Right atrium auricular region (tissue), 2 donors: ENCODE measurements around the gene TMOD4. TPM values are rescaled to one million over a fixed set of nuclear protein-coding genes. Genes with fewer than 3 reads are reported as not detected.
"Not testable (repeated sequence)": the region's sequence is repeated elsewhere in the genome, so short reads cannot be mapped to it uniquely, and the experiment has no call there.

Source experiments
- DNase-seq: peaks from one replicate; pipeline ENCODE4 v3.0.0-alpha.2; 2019; ENCODE audit warnings: low spot score
- H3K27ac ChIP-seq, 2 donors: fragments of 200-600 bp; sonication (generic); 1 replicate in 1 of 2; 2 replicates in 1 of 2; pipeline ENCODE4 v1.5.1; 2016 to 2019
- H3K27me3 ChIP-seq, 2 donors: fragments of 200-600 bp; sonication (generic); one replicate each; pipeline versions ENCODE4 v1.5.1 to v1.6.0; 2017 to 2019
- H3K36me3 ChIP-seq: fragments of 200-600 bp; sonication (generic); one replicate; pipeline ENCODE4 v1.5.1; 2016
- H3K4me1 ChIP-seq, 2 donors: fragments of 200-600 bp; sonication (generic); one replicate each; pipeline versions ENCODE4 v1.5.1 to v1.6.0; 2017 to 2019
- H3K4me3 ChIP-seq, 2 donors: fragments of 200-600 bp; sonication (generic); 1 replicate in 1 of 2; 2 replicates in 1 of 2; pipeline ENCODE4 v1.5.1; 2017 to 2019; ENCODE audit warnings: mild to moderate bottlenecking in 1 of 2, moderate library complexity in 1 of 2
- H3K9me3 ChIP-seq, 2 donors: fragments of 200-600 bp; sonication (generic); one replicate each; pipeline ENCODE4 v1.5.1; 2019
- total RNA-seq, 2 donors: library from RNA; depleted of rRNA; stranded (reverse); fragments of >200 nt; gene quantifications; one replicate each; pipeline ENCODE4 v1.1.0, GENCODE V29; 2016
- TF ChIP-seq, protein P1 (sequence below), 2 donors: fragments of 200-600 bp; sonication (generic); IDR thresholded peaks; one replicate each; pipeline ENCODE4 v1.5.1; 2019; ENCODE audit warnings: antibody characterized with exemption in 2 of 2

The TMOD4 gene
- total RNA-seq, 2 donors from 2014 or later = not detected

DNA sequence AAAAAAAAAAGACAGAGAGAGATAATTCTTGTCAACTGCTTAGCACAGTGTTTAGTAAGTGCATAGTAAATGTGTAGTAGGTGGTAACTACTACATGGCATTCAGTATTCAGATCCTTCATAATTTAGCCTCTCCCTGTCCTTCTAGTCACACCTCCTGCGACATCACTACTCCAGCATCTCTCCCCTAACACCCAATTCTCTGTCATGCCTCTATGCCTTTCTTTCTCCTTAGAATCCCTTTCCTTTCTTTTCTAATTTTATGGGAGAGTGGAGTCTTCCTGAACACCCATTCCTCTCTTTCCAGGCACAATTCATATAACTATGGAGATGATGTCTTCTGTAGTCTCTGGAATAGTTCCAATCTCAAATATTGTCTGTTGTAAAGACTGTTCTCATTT is 18.1 kb upstream of the TMOD4 start:
- Histone ChIP-seq H3K4me3 (no peak overlapping the region), H3K9me3 (no peaks in the 10 kb centered on the region), H3K4me1 (peaks cover 0 to 12% of the 10 kb centered on the region in 2 donors), H3K27ac (no peak overlapping the region), H3K36me3 (no peaks in the 10 kb centered on the region), H3K27me3 (no peaks in the 10 kb centered on the region)
- TF ChIP-seq, protein P1, sequence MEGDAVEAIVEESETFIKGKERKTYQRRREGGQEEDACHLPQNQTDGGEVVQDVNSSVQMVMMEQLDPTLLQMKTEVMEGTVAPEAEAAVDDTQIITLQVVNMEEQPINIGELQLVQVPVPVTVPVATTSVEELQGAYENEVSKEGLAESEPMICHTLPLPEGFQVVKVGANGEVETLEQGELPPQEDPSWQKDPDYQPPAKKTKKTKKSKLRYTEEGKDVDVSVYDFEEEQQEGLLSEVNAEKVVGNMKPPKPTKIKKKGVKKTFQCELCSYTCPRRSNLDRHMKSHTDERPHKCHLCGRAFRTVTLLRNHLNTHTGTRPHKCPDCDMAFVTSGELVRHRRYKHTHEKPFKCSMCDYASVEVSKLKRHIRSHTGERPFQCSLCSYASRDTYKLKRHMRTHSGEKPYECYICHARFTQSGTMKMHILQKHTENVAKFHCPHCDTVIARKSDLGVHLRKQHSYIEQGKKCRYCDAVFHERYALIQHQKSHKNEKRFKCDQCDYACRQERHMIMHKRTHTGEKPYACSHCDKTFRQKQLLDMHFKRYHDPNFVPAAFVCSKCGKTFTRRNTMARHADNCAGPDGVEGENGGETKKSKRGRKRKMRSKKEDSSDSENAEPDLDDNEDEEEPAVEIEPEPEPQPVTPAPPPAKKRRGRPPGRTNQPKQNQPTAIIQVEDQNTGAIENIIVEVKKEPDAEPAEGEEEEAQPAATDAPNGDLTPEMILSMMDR (IDR thresholded peaks at IDR 0.05) = no peak
- DNase-seq = no peak

DNA sequence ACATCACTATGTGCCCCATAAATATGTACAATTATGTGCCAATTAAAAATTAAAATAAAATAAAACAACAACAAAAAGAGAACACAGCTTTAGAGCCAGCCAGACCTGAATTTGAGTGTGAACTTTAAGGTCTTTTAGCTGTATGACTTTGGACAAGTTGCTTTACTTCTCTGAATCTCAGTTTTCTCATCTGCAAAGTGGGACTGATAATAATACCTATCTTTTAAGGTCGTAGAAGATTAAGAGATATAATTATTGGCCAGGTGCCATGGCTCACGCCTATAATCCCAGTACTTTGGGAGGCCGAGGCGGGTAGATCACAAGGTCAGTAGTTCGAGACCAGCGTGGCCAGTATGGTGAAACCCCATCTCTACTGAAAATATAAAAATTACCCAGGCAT is 17.5 kb upstream of the TMOD4 start:
- Histone ChIP-seq H3K4me1 (peaks cover 0 to 18% of the 10 kb centered on the region in 2 donors), H3K4me3 (no peak overlapping the region), H3K9me3 (no peaks in the 10 kb centered on the region), H3K36me3 (no peaks in the 10 kb centered on the region), H3K27me3 (no peaks in the 10 kb centered on the region), H3K27ac (no peak overlapping the region)
- TF ChIP-seq, protein P1 (IDR thresholded peaks at IDR 0.05) = no peak
- DNase-seq = no peak

DNA sequence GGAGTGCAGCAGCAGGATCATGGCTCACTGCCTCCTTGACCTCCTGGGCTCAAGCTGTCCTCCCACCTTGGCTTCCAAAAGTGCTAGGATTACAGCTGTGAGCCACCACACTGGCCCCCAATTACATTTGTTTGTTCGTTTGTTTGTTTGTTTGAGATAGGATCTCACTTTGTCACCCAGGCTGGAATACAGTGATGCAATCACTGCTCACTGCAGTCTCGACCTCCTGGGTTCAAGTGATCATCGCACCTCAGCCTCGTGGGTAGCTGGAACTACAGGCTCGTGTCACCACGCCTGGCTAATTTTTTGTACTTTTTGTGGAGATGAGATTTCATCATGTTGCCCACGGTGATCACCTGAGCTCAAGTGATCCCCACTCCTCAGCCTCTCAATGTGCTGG is 16.3 kb upstream of the TMOD4 start:
- TF ChIP-seq, protein P1 (IDR thresholded peaks at IDR 0.05) = no peak
- no peak overlapping the region for H3K4me3 ChIP-seq
- no peaks in the 10 kb centered on the region for H3K9me3 ChIP-seq
- H3K4me1 ChIP-seq = peaks cover 0 to 18% of the 10 kb centered on the region in 2 donors
- H3K27ac ChIP-seq = no peak overlapping the region
- no peaks in the 10 kb centered on the region for H3K36me3 ChIP-seq
- no peaks in the 10 kb centered on the region for H3K27me3 ChIP-seq
- DNase-seq = no peak

DNA sequence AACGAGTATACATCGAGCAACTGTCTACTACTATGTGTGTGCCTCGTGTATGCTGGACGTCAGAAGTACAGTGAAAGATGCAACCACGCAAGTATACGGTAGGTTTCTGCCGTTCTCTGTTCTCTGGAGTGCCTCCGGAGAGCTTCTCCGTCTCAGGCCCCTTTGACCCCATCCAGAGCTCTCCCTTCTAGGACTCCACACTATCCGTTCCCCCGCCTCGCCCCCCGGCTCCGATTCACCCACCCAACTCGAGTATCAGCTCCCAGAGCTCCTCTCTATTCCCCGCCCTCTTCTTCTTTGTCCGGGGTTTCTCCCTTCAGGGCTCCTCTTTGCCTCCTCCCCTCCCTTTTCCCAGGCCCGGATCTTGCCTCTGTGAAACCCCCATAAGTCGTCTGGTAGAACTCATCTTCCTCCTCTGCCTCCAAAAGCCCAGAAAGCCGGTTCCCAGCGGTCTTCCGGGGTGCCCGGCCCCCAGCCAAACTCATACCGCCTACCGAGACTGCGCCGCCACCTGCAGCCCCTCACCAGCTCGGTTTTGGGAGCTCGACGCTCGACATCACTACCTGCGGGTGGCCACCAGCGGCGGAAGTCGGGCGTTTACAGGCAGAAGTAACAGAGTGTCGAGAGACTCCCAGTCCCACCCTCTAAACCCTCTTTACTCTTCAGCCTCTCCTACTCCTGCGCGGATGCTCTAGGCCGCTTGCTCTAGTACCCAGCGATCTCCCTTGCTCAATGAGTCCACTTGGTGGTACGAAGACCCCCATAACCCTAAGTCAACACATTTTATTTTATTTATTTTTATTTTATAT is 14.1 kb upstream of the TMOD4 start, which contains the start of gene VPS72:
TSS of gene VPS72 (minus strand) at position 561 of the 809 bp plus-strand sequence. CDS start at position 485, 76 bp downstream.
- no peaks in the 10 kb centered on the region for H3K27me3 ChIP-seq
- peaks cover 0 to 18% of the 10 kb centered on the region in 2 donors for H3K4me1 ChIP-seq
- no peaks in the 10 kb centered on the region for H3K9me3 ChIP-seq
- H3K27ac ChIP-seq = peak within 1 kb of the TSS; percentile 85 to 86
- peaks cover 12% of the 10 kb centered on the region for H3K36me3 ChIP-seq
- TF ChIP-seq, protein P1 (IDR thresholded peaks at IDR 0.05) = no peak
- H3K4me3 ChIP-seq = peak within 1 kb of the TSS; percentile 69 to 83
- peak; percentile 88 for DNase-seq

DNA sequence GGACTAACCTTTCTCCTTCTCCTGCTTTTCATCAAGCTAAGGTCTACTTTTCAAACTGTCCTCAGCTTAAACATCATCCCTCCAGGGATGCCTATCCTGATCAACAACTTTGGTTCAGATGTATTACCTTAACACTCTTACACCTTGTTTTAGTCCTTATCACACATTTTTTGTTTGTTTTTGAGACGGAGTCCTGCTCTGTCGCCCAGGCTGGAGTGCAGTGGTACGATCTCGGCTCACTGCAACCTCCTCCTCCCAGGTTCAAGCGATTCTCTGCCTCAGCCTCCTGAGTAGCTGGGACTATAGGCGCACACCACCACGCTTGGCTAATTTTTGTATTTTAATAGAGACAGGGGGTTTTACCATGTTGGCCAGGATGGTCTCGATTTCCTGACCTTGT is 12.9 kb upstream of the TMOD4 start:
- H3K27me3 ChIP-seq, H3K27ac ChIP-seq, H3K9me3 ChIP-seq, DNase-seq: not testable (repeated sequence)
- H3K36me3 ChIP-seq = peaks cover 24% of the 10 kb centered on the region
- peaks cover 0 to 18% of the 10 kb centered on the region in 2 donors for H3K4me1 ChIP-seq
- H3K4me3 ChIP-seq = peak overlapping the region in 1 of 2 donors; percentile 83

DNA sequence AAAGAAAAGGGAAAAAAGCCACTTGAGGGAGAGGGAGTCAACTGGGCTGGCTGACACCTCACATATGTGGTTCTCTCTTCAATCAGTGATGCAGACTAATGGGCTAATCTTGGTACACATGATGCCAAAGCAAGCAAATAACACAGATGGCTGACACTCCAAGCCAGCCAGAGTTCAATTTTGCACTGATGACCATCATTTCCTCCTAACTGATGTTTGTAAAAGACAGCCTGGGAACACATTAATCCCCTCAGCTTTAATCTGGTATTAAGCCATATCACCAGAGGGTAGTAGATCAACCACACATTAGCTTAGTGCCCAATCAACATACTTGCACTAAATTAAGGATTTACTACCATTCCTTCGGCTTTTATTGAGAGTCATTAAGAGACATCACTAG is 11.4 kb upstream of the TMOD4 start:
- no peak overlapping the region for H3K27ac ChIP-seq
- peaks cover 0 to 18% of the 10 kb centered on the region in 2 donors for H3K4me1 ChIP-seq
- DNase-seq = no peak
- no peaks in the 10 kb centered on the region for H3K9me3 ChIP-seq
- TF ChIP-seq, protein P1 (IDR thresholded peaks at IDR 0.05) = no peak
- no peak overlapping the region for H3K4me3 ChIP-seq
- peaks cover 37% of the 10 kb centered on the region for H3K36me3 ChIP-seq
- H3K27me3 ChIP-seq = no peaks in the 10 kb centered on the region
